HepG2 (cell line): ENCODE data around the gene COL5A1. TPM values are rescaled to one million over a fixed set of nuclear protein-coding genes. Genes with fewer than 3 reads are reported as not detected.

Experiments used
- ATAC-seq: fragments of 200-7000 bp; cut with Tn5 transposase; 3 replicates; pipeline ENCODE4 v1.9.1; 2020; ENCODE audit warnings: mild to moderate bottlenecking, moderate library complexity
- BruUV-seq: library from RNA; stranded (reverse); fragments of 400-500 nt; replicated peaks from 2 replicates; lab custom pipeline; 2021; lab: Mats Ljungman, UMichigan
- CTCF ChIA-PET: fragments of 300-600 bp; formaldehyde crosslinking; extraction: SDS; loops from one replicate; lab custom pipeline; 2021; ENCODE audit warnings: low total read pairs, inconsistent platforms, low intra/inter-chr PET ratio; lab: Yijun Ruan, JAX
- POLR2A ChIA-PET: fragments of 350-600 bp; sonication (Branson Sonifier 250); formaldehyde crosslinking; loops from one replicate; lab custom pipeline; 2020; ENCODE audit warnings: antibody characterized with exemption, inconsistent platforms; lab: Yijun Ruan, JAX
- DNase-seq: peaks from one replicate; pipeline ENCODE4 v3.0.0-alpha.2; 2015; ENCODE audit warnings: low spot score
- FAIRE-seq: peaks from 3 replicates; lab custom pipeline; 2011; peaks lifted over from hg19 to GRCh38; lab: Jason Lieb, UNC
- H2AFZ ChIP-seq: one replicate; pipeline ENCODE4 v1.6.1; 2011; ENCODE audit warnings: low read length, inconsistent platforms
- H3K27ac ChIP-seq: fragments of 300-600 bp; 3 replicates; pipeline ENCODE4 v1.8.0; 2011; ENCODE audit warnings: mixed run types, mild to moderate bottlenecking, mixed read lengths, low read length, inconsistent platforms; ENCODE audit not compliant: insufficient read depth; ENCODE audit errors: extremely low read length
- H3K27me3 ChIP-seq, 2 experiments: fragments of 200-600 bp in 1 of 2; 2 replicates in 1 of 2; 3 replicates in 1 of 2; pipeline versions ENCODE4 v1.6.0 to v1.8.0; 2011; ENCODE audit warnings: low read length in 2 of 2, mild to moderate bottlenecking in 2 of 2, moderate library complexity in 2 of 2, inconsistent platforms in 1 of 2; ENCODE audit not compliant: insufficient read depth in 2 of 2, control insufficient read depth in 1 of 2
- H3K36me3 ChIP-seq, 2 experiments: fragments of 200-600 bp in 1 of 2; replicated peaks in 1 of 2; 2 replicates in 1 of 2; 3 replicates in 1 of 2; pipeline versions ENCODE4 v1.5.1 to v1.8.0; 2011; ENCODE audit warnings: low read length in 2 of 2, inconsistent platforms in 1 of 2; ENCODE audit not compliant: insufficient read depth in 2 of 2, control insufficient read depth in 1 of 2
- H3K4me1 ChIP-seq: 2 replicates; pipeline ENCODE4 v1.5.1; 2012; ENCODE audit warnings: low read length, inconsistent platforms; ENCODE audit not compliant: insufficient read depth
- H3K4me2 ChIP-seq: 2 replicates; pipeline ENCODE4 v1.6.0; 2011; ENCODE audit warnings: low read depth, low read length, inconsistent platforms
- H3K4me3 ChIP-seq, 3 experiments: fragments of 200-600 bp in 1 of 3; sonication (generic), shearing (Covaris generic) in 1 of 3; replicated peaks in 1 of 3; 2 replicates each; pipeline ENCODE4 v1.5.1; 2011 to 2016; ENCODE audit warnings: low read length in 3 of 3, inconsistent platforms in 2 of 3, low read depth in 2 of 3, mild to moderate bottlenecking in 2 of 3, control low read depth in 1 of 3, mixed read lengths in 1 of 3; ENCODE audit not compliant: insufficient read depth in 1 of 3
- H3K79me2 ChIP-seq: one replicate; pipeline ENCODE4 v1.6.1; 2011; ENCODE audit warnings: low read length, inconsistent platforms; ENCODE audit not compliant: insufficient read depth
- H3K9ac ChIP-seq: 2 replicates; pipeline ENCODE4 v1.6.0; 2011; ENCODE audit warnings: mild to moderate bottlenecking, low read depth, low read length, inconsistent platforms; ENCODE audit not compliant: insufficient read depth
- H3K9me3 ChIP-seq: 2 replicates; pipeline ENCODE4 v1.5.1; 2012; ENCODE audit warnings: mild to moderate bottlenecking, low read length
- H4K20me1 ChIP-seq: 2 replicates; pipeline ENCODE4 v1.6.0; 2011; ENCODE audit warnings: inconsistent platforms, mild to moderate bottlenecking, low read length, moderate library complexity; ENCODE audit not compliant: insufficient read depth
- BRF2 ChIP-seq: sonication (generic); formaldehyde crosslinking; IDR thresholded peaks from 2 replicates; pipeline ENCODE4 v1.8.1; 2022; ENCODE audit warnings: mild to moderate bottlenecking, missing genetic modification reagents
- CC2D1A ChIP-seq: sonication (generic); formaldehyde crosslinking; IDR thresholded peaks from 2 replicates; pipeline ENCODE4 v1.8.1; 2023; ENCODE audit warnings: mild to moderate bottlenecking, missing genetic modification reagents
- CENPX ChIP-seq: sonication (generic); formaldehyde crosslinking; IDR thresholded peaks from 2 replicates; pipeline ENCODE4 v1.9.0; 2021; ENCODE audit warnings: mild to moderate bottlenecking, missing genetic modification reagents, moderate library complexity
- ERF ChIP-seq: IDR thresholded peaks from 2 replicates; pipeline ENCODE4 v1.6.1; 2018; ENCODE audit warnings: missing biosample characterization, missing genetic modification reagents
- GTF3A ChIP-seq: sonication (generic); formaldehyde crosslinking; conservative IDR thresholded peaks from 2 replicates; pipeline ENCODE4 v1.4.0; 2020; ENCODE audit warnings: mild to moderate bottlenecking, missing genetic modification reagents
- KLF13 ChIP-seq: sonication (generic); formaldehyde crosslinking; IDR thresholded peaks from 2 replicates; pipeline ENCODE4 v1.4.0; 2020; ENCODE audit warnings: mild to moderate bottlenecking, missing genetic modification reagents
- NFE2L2 ChIP-seq: fragments of 150-350 bp; IDR thresholded peaks from 2 replicates; pipeline ENCODE4 v1.6.1; 2014; ENCODE audit warnings: low read length
- TCF12 ChIP-seq, 2 experiments: fragments of 450-650 bp in 1 of 2; sonication (generic) in 1 of 2; formaldehyde crosslinking in 1 of 2; IDR thresholded peaks; 2 replicates each; pipeline versions ENCODE4 v1.6.1 to v1.8.0; 2017 to 2022; ENCODE audit warnings: antibody characterized with exemption in 1 of 2, mild to moderate bottlenecking in 1 of 2, missing genetic modification reagents in 1 of 2, moderate library complexity in 1 of 2
- ZC3H13 ChIP-seq: sonication (generic); formaldehyde crosslinking; IDR thresholded peaks from 2 replicates; pipeline ENCODE4 v1.8.1; 2023; ENCODE audit warnings: mild to moderate bottlenecking, missing genetic modification reagents, moderate library complexity
- ZFP41 ChIP-seq: sonication (generic); formaldehyde crosslinking; IDR thresholded peaks from 2 replicates; pipeline ENCODE4 v1.4.0; 2020; ENCODE audit warnings: mild to moderate bottlenecking, missing genetic modification reagents, borderline replicate concordance
- ZKSCAN1 ChIP-seq: fragments of 150-350 bp; IDR thresholded peaks from 2 replicates; pipeline ENCODE4 v1.6.1; 2014; ENCODE audit warnings: low read length
- ZNF207 ChIP-seq: fragments of 450-650 bp; IDR thresholded peaks from 2 replicates; pipeline ENCODE4 v1.6.1; 2016; ENCODE audit warnings: antibody characterized with exemption, borderline replicate concordance
- ZNF326 ChIP-seq: sonication (generic); formaldehyde crosslinking; IDR thresholded peaks from 2 replicates; pipeline ENCODE4 v1.4.0; 2020; ENCODE audit warnings: missing genetic modification reagents, borderline replicate concordance
- ZNF546 ChIP-seq: sonication (generic); formaldehyde crosslinking; conservative IDR thresholded peaks from 2 replicates; pipeline ENCODE4 v1.8.1; 2023; ENCODE audit warnings: mild to moderate bottlenecking, missing genetic modification reagents
- WGBS: methylation state at CpG from one replicate; pipeline ENCODE4 v1.1.6; 2017; ENCODE audit warnings: low lambda C conversion rate; 5-methylcytosine and 5-hydroxymethylcytosine counted together
- in situ Hi-C: cut with HindIII; loops from 2 replicates; pipeline ENCODE4 v1.10.0; 2017; ENCODE audit warnings: low pct_unique_long_range_greater_than_20kb; ENCODE audit not compliant: extremely low pct_ligation_motif_present
- intact Hi-C: fragments of 100-400 bp; cut with micrococcal nuclease; formaldehyde crosslinking; loops from one replicate; pipeline ENCODE4 v1.10.0; 2022; ENCODE audit not compliant: unreplicated experiment
- polyA plus RNA-seq, 8 experiments: library from polyadenylated mRNA; depleted of rRNA in 3 of 8; stranded (reverse) in 7 of 8; unstranded in 1 of 8; fragments of >200 nt; fragmentation: Illumina TruSeq in 4 of 8; extraction: Trizol in 4 of 8; gene quantifications; 2 replicates each; pipeline versions ENCODE4 v1.2.1 to v1.2.3, GENCODE V29; 2011 to 2016; ENCODE audit warnings: low read depth in 4 of 8, missing spikeins in 1 of 8, mixed read lengths in 1 of 8; ENCODE audit not compliant: insufficient read depth in 1 of 8
- total RNA-seq, 5 experiments: library from RNA; depleted of rRNA; stranded (reverse); fragments of >200 nt; fragmentation: Illumina TruSeq; extraction: Trizol; gene quantifications; 2 replicates each; pipeline ENCODE4 v1.2.3, GENCODE V29; 2016; ENCODE audit warnings: low read depth in 1 of 5
- TF ChIP-seq, protein P1 (sequence below): sonication (generic); formaldehyde crosslinking; IDR thresholded peaks from 2 replicates; pipeline ENCODE4 v1.5.1; 2020; ENCODE audit warnings: missing genetic modification reagents, mild to moderate bottlenecking, borderline replicate concordance
- TF ChIP-seq, protein P2 (sequence below): IDR thresholded peaks from 2 replicates; pipeline ENCODE4 v1.6.1; 2016
- TF ChIP-seq, protein P3 (sequence below): sonication (generic); formaldehyde crosslinking; IDR thresholded peaks from 2 replicates; pipeline ENCODE4 v1.5.1; 2020; ENCODE audit warnings: mild to moderate bottlenecking, missing genetic modification reagents, borderline replicate concordance

Gene COL5A1
- total and polyA plus RNA-seq, 2 of the 13 experiments (the other 11 are each of a cell fraction or from before 2014, with no cell fraction given), result not detected

- no peak for TF ChIP-seq BRF2 (CRISPR knock-in tag)
- no peak for TF ChIP-seq ZNF546 (CRISPR knock-in tag)
- no peak for TF ChIP-seq KLF13 (CRISPR knock-in tag)
- no peak for TF ChIP-seq TCF12 (IDR thresholded peaks at IDR 0.05)
- no peak for TF ChIP-seq TCF12 (CRISPR knock-in tag; IDR thresholded peaks at IDR 0.05)
- TF ChIP-seq ZC3H13 (CRISPR knock-in tag), result no peak
- no peak for TF ChIP-seq ZKSCAN1
- no peak for TF ChIP-seq ZNF207
Measured at GRCh38 chr9:134664446-134664845, 22.8 kb downstream of the COL5A1 start (continued).

DNA sequence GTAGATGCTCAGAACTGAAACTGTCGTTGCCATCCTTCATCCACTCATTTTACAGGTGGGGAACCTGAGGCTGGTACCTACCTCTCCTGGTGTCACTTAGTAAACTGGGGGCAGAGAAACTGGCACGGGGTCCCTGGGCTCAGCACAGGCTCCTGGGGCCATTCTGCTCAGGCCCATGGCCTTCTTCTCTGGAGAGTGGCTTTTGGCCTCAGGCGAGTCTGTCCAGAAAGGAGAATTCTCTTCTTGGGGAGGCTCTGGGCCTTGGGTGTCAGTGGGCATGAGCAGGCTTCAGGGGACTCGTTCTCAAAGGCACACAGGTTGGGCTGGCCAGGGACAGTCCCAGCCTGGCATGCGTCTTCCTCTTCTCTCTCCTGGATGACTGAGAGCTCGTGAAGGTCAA, 24.6 kb downstream of the COL5A1 start:
- intact Hi-C loops, result no loop called here
- FAIRE-seq, result no peak
- Histone ChIP-seq H3K27me3 (peaks cover 6 to 41% of the 10 kb centered on the region in 2 experiments; a peak in 3 of 5 replicates), H3K36me3 (no peaks in the 10 kb centered on the region), H3K9me3 (peaks cover 2% of the 10 kb centered on the region), H3K79me2 (no peaks in the 10 kb centered on the region), H3K4me3 (no peak overlapping the region), H3K4me1 (no peaks in the 10 kb centered on the region), H4K20me1 (no peaks in the 10 kb centered on the region), H2AFZ (no peak overlapping the region), H3K27ac (no peak overlapping the region), H3K4me2 (no peak overlapping the region), H3K9ac (no peak overlapping the region)
- BruUV-seq, result no TSS peak
- no peak for DNase-seq
- CTCF ChIA-PET, result no interaction called here
- ATAC-seq, result no peak
- 0% methylated on average over 3 of the region's 6 CpGs for WGBS
- in situ Hi-C loops, result no loop called here
- POLR2A ChIA-PET, result no interaction called here
- TF ChIP-seq ZC3H13 (CRISPR knock-in tag) (no peak), ZNF326 (CRISPR knock-in tag) (no peak), NFE2L2 (no peak), CENPX (CRISPR knock-in tag) (no peak), ERF (CRISPR knock-in tag) (no peak), GTF3A (CRISPR knock-in tag) (no peak), ZFP41 (CRISPR knock-in tag) (no peak), CC2D1A (CRISPR knock-in tag) (no peak)
- TF ChIP-seq, protein P1, sequence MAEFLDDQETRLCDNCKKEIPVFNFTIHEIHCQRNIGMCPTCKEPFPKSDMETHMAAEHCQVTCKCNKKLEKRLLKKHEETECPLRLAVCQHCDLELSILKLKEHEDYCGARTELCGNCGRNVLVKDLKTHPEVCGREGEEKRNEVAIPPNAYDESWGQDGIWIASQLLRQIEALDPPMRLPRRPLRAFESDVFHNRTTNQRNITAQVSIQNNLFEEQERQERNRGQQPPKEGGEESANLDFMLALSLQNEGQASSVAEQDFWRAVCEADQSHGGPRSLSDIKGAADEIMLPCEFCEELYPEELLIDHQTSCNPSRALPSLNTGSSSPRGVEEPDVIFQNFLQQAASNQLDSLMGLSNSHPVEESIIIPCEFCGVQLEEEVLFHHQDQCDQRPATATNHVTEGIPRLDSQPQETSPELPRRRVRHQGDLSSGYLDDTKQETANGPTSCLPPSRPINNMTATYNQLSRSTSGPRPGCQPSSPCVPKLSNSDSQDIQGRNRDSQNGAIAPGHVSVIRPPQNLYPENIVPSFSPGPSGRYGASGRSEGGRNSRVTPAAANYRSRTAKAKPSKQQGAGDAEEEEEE (CRISPR knock-in tag), result no peak
- TF ChIP-seq, protein P2, sequence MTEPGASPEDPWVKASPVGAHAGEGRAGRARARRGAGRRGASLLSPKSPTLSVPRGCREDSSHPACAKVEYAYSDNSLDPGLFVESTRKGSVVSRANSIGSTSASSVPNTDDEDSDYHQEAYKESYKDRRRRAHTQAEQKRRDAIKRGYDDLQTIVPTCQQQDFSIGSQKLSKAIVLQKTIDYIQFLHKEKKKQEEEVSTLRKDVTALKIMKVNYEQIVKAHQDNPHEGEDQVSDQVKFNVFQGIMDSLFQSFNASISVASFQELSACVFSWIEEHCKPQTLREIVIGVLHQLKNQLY (CRISPR knock-in tag), result no peak
- TF ChIP-seq, protein P3, sequence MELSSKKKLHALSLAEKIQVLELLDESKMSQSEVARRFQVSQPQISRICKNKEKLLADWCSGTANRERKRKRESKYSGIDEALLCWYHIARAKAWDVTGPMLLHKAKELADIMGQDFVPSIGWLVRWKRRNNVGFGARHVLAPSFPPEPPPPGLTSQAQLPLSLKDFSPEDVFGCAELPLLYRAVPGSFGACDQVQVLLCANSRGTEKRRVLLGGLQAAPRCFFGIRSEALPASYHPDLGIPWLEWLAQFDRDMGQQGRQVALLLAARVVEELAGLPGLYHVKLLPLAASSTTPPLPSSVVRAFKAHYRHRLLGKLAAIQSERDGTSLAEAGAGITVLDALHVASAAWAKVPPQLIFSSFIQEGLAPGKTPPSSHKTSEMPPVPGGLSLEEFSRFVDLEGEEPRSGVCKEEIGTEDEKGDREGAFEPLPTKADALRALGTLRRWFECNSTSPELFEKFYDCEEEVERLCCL (CRISPR knock-in tag), result no peak
